Endometrial microvascular endothelial cells (primary cell): ENCODE measurements around the gene JADE2. TPM values are rescaled to one million over a fixed set of nuclear protein-coding genes. Genes with fewer than 3 reads are reported as not detected.
"Not testable (repeated sequence)": the region's sequence is repeated elsewhere in the genome, so short reads cannot be mapped to it uniquely, and the experiment has no call there.

Experiments
- in situ Hi-C: cut with HindIII; loops from 2 replicates; pipeline ENCODE4 v1.10.0; 2017; ENCODE audit warnings: low sequenced_read_pairs, low pct_unique_long_range_greater_than_20kb; ENCODE audit errors: inconsistent ontology term
- total RNA-seq: library from RNA; depleted of rRNA; stranded (reverse); fragments of >200 nt; gene quantifications from one replicate; pipeline ENCODE4 v1.2.3, GENCODE V29; 2015; ENCODE audit errors: inconsistent ontology term

JADE2 gene
- total RNA-seq, 1 donor from 2014 or later = 24.4 TPM

- in situ Hi-C loops = no loop called here
Measured at GRCh38 chr5:134547066-134547465, 21.6 kb downstream of the JADE2 start.

GRCh38 chr5:134547579-134547978, 22.1 kb downstream of the JADE2 start:
- in situ Hi-C loops = no loop called here

- in situ Hi-C loops = no loop called here
Measured at GRCh38 chr5:134547999-134548658, 22.7 kb downstream of the JADE2 start.

GRCh38 chr5:134549714-134550113, 24.2 kb downstream of the JADE2 start:
- in situ Hi-C loops = no loop called here

GRCh38 chr5:134550271-134551214, 25.1 kb downstream of the JADE2 start:
- in situ Hi-C loops = no loop called here

- in situ Hi-C loops = no loop called here
Measured at GRCh38 chr5:134551901-134552300, 26.4 kb downstream of the JADE2 start.

GRCh38 chr5:134552301-134552700, 26.8 kb downstream of the JADE2 start:
- in situ Hi-C loops = no loop called here

- in situ Hi-C loops = not testable (repeated sequence)
Measured at GRCh38 chr5:134552716-134553115, 27.2 kb downstream of the JADE2 start.

GRCh38 chr5:134553821-134554267, 28.4 kb downstream of the JADE2 start:
- in situ Hi-C loops = no loop called here

GRCh38 chr5:134554319-134555222, 29.1 kb downstream of the JADE2 start:
- in situ Hi-C loops = no loop called here

- in situ Hi-C loops = no loop called here
Measured at GRCh38 chr5:134555223-134555889, 29.9 kb downstream of the JADE2 start.

- in situ Hi-C loops = no loop called here
Measured at GRCh38 chr5:134555890-134556311, 30.4 kb downstream of the JADE2 start.

- in situ Hi-C loops = not testable (repeated sequence)
Measured at GRCh38 chr5:134556588-134556987, 31.1 kb downstream of the JADE2 start.

- in situ Hi-C loops = no loop called here
Measured at GRCh38 chr5:134556994-134557393, 31.5 kb downstream of the JADE2 start.

- in situ Hi-C loops = no loop called here
Measured at GRCh38 chr5:134559672-134560071, 34.2 kb downstream of the JADE2 start.

- in situ Hi-C loops = no loop called here
Measured at GRCh38 chr5:134560698-134561097, 35.2 kb downstream of the JADE2 start.

- in situ Hi-C loops = no loop called here
Measured at GRCh38 chr5:134561871-134562296, 36.4 kb downstream of the JADE2 start.

GRCh38 chr5:134563221-134563620, 37.8 kb downstream of the JADE2 start:
- in situ Hi-C loops = no loop called here
